CD14-positive monocyte (primary cell): ENCODE data around the gene DNAH7. TPM values are rescaled to one million over a fixed set of nuclear protein-coding genes. Genes with fewer than 3 reads are reported as not detected.
A peak's percentile ranks its signal among the peaks of the same experiment; 100 is the strongest.

Source experiments
- DNase-seq, 3 donors: peaks; one replicate each; pipeline ENCODE4 v3.0.0-alpha.2; 2011 to 2022
- H2AFZ ChIP-seq: 2 replicates; pipeline ENCODE4 v1.6.0; 2012; ENCODE audit warnings: mild to moderate bottlenecking, low read depth, low read length, inconsistent platforms; ENCODE audit not compliant: insufficient read depth, poor library complexity, severe bottlenecking
- H3K27ac ChIP-seq, 2 donors: 1 replicate in 1 of 2; 2 replicates in 1 of 2; pipeline ENCODE4 v1.5.1; 2012 to 2013; ENCODE audit warnings: low read length in 2 of 2, control low read depth in 1 of 2, inconsistent platforms in 1 of 2, low read depth in 1 of 2, mild to moderate bottlenecking in 1 of 2
- H3K27me3 ChIP-seq, 2 donors: one replicate each; pipeline versions ENCODE4 v1.6.0 to v1.6.1; 2011 to 2013; ENCODE audit warnings: low read length in 2 of 2; ENCODE audit not compliant: control insufficient read depth in 2 of 2, insufficient read depth in 2 of 2
- H3K36me3 ChIP-seq, 2 donors: replicated peaks in 1 of 2; 1 replicate in 1 of 2; 2 replicates in 1 of 2; pipeline versions ENCODE4 v1.5.1 to v1.6.1; 2012 to 2013; ENCODE audit warnings: low read length in 2 of 2, control low read depth in 1 of 2, inconsistent platforms in 1 of 2, mild to moderate bottlenecking in 1 of 2; ENCODE audit not compliant: insufficient read depth in 2 of 2, control insufficient read depth in 1 of 2
- H3K4me1 ChIP-seq, 2 donors: 1 replicate in 1 of 2; 2 replicates in 1 of 2; pipeline versions ENCODE4 v1.5.1 to v1.6.1; 2012 to 2013; ENCODE audit warnings: low read length in 2 of 2, control low read depth in 1 of 2, inconsistent platforms in 1 of 2, mild to moderate bottlenecking in 1 of 2, moderate library complexity in 1 of 2; ENCODE audit not compliant: insufficient read depth in 2 of 2, control insufficient read depth in 1 of 2
- H3K4me2 ChIP-seq: replicated peaks from 2 replicates; pipeline ENCODE3; 2012; ENCODE audit warnings: low read length, moderate library complexity, mild to moderate bottlenecking; ENCODE audit not compliant: poor library complexity, severe bottlenecking; ENCODE audit errors: extremely low read depth
- H3K4me3 ChIP-seq, 3 experiments: fragments of 200-600 bp in 1 of 3; sonication (generic) in 1 of 3; replicated peaks in 1 of 3; 1 replicate in 2 of 3; 2 replicates in 1 of 3; pipeline ENCODE4 v1.5.1; 2011 to 2013; ENCODE audit warnings: low read length in 3 of 3, mild to moderate bottlenecking in 3 of 3, control low read depth in 2 of 3, low read depth in 2 of 3, inconsistent platforms in 1 of 3, moderate library complexity in 1 of 3
- H3K79me2 ChIP-seq: 2 replicates; pipeline ENCODE4 v1.6.0; 2012; ENCODE audit warnings: mild to moderate bottlenecking, control low read depth, inconsistent platforms, low read length, moderate library complexity; ENCODE audit not compliant: insufficient read depth
- H3K9ac ChIP-seq: 2 replicates; pipeline ENCODE4 v1.6.0; 2017; ENCODE audit warnings: low read length, mild to moderate bottlenecking; ENCODE audit not compliant: insufficient read depth, poor library complexity, severe bottlenecking
- H3K9me3 ChIP-seq, 2 donors: replicated peaks in 1 of 2; 1 replicate in 1 of 2; 2 replicates in 1 of 2; pipeline versions ENCODE4 v1.5.1 to v1.6.1; 2012 to 2013; ENCODE audit warnings: low read length in 2 of 2, control low read depth in 1 of 2; ENCODE audit not compliant: control insufficient read depth in 1 of 2, insufficient read depth in 1 of 2
- H4K20me1 ChIP-seq: 2 replicates; pipeline ENCODE4 v1.6.0; 2012; ENCODE audit warnings: mild to moderate bottlenecking, low read length, control low read depth, moderate library complexity; ENCODE audit not compliant: insufficient read depth
- H3K27ac Mint-ChIP-seq, 7 donors: one replicate each; pipeline ENCODE4 v1.8.0; 2020; ENCODE audit warnings: mild to moderate bottlenecking in 7 of 7, mixed read lengths in 7 of 7, moderate library complexity in 6 of 7, inconsistent platforms in 2 of 7
- H3K27me3 Mint-ChIP-seq, 3 donors: one replicate each; pipeline ENCODE4 v1.8.0; 2021 to 2022; ENCODE audit warnings: low read depth in 3 of 3, mild to moderate bottlenecking in 3 of 3, mixed read lengths in 3 of 3, moderate library complexity in 3 of 3, inconsistent platforms in 1 of 3
- H3K36me3 Mint-ChIP-seq, 2 donors: one replicate each; pipeline ENCODE4 v1.8.0; 2020; ENCODE audit warnings: mixed read lengths in 2 of 2, inconsistent platforms in 1 of 2, mild to moderate bottlenecking in 1 of 2
- H3K4me1 Mint-ChIP-seq: one replicate; pipeline ENCODE4 v1.8.0; 2020; ENCODE audit warnings: mild to moderate bottlenecking, mixed read lengths
- H3K4me3 Mint-ChIP-seq, 2 donors: one replicate each; pipeline ENCODE4 v1.8.0; 2020; ENCODE audit warnings: mild to moderate bottlenecking in 2 of 2, mixed read lengths in 2 of 2, moderate library complexity in 1 of 2
- H3K9me3 Mint-ChIP-seq, 7 donors: one replicate each; pipeline ENCODE4 v1.8.0; 2020 to 2022; ENCODE audit warnings: mixed read lengths in 7 of 7, mild to moderate bottlenecking in 6 of 7, moderate library complexity in 6 of 7, inconsistent platforms in 2 of 7
- WGBS: methylation state at CpG from one replicate; pipeline ENCODE4 v1.1.5; 2013; ENCODE audit warnings: missing lambda C conversion rate; ENCODE audit not compliant: insufficient coverage; 5-methylcytosine and 5-hydroxymethylcytosine counted together
- intact Hi-C, 2 donors: fragments of 100-400 bp; cut with micrococcal nuclease; formaldehyde crosslinking; loops; one replicate each; pipeline versions ENCODE4 v1.15.0 to v1.15.1; 2023
- polyA plus RNA-seq, 3 donors: library from polyadenylated mRNA; depleted of rRNA in 1 of 3; unstranded in 2 of 3; stranded (reverse) in 1 of 3; fragments of 300-500 nt in 2 of 3; fragments of >200 nt in 1 of 3; fragmentation: Illumina TruSeq in 2 of 3; gene quantifications; 1 replicate in 2 of 3; 2 replicates in 1 of 3; pipeline ENCODE4 v1.2.3, GENCODE V29; 2012 to 2021
- TF ChIP-seq, protein P1 (sequence below): fragments of 200-600 bp; IDR thresholded peaks from one replicate; pipeline ENCODE4 v1.8.0; 2022; ENCODE audit warnings: antibody characterized with exemption, mild to moderate bottlenecking

The DNAH7 gene
- polyA plus RNA-seq, 3 donors: 0.07 TPM; not detected in 2

DNA sequence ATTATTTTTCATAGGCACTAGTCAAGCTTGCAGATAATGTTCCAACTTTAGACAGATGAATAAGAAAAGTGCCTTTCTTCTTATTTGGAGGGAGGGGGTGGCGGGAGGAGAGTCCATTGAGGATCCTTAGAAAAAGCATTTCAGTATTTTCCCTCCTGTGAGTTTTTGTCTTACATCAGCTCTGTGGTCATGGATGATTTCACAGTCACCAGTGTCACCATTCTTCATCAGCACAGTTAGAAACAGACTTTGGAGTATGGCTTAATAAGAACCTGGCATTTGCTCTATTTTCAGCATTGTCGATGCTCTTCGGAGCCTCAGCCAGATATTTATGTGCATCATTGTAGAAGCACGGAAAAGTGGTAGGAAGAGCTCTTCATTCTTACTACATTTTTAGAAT, 341.5 kb downstream of the DNAH7 start:
- Histone ChIP-seq H3K4me1 (no peaks in the 10 kb centered on the region), H2AFZ (no peak overlapping the region), H3K27me3 (no peaks in the 10 kb centered on the region), H3K27ac (no peak overlapping the region), H3K4me2 (no peak overlapping the region), H3K36me3 (peaks cover 4 to 37% of the 10 kb centered on the region in 2 donors), H4K20me1 (no peaks in the 10 kb centered on the region), H3K79me2 (no peaks in the 10 kb centered on the region), H3K9ac (no peak overlapping the region), H3K9me3 (no peaks in the 10 kb centered on the region), H3K4me3 (no peak overlapping the region)
- Mint-ChIP-seq H3K4me1 (peaks cover under 1% of the 10 kb centered on the region), H3K9me3 (peaks cover 0 to 5% (median 0%) of the 10 kb centered on the region in 7 donors), H3K4me3 (no peak overlapping the region), H3K27ac (no peak overlapping the region), H3K27me3 (no peaks in the 10 kb centered on the region), H3K36me3 (peaks cover 30 to 44% of the 10 kb centered on the region in 2 donors)
- TF ChIP-seq, protein P1, sequence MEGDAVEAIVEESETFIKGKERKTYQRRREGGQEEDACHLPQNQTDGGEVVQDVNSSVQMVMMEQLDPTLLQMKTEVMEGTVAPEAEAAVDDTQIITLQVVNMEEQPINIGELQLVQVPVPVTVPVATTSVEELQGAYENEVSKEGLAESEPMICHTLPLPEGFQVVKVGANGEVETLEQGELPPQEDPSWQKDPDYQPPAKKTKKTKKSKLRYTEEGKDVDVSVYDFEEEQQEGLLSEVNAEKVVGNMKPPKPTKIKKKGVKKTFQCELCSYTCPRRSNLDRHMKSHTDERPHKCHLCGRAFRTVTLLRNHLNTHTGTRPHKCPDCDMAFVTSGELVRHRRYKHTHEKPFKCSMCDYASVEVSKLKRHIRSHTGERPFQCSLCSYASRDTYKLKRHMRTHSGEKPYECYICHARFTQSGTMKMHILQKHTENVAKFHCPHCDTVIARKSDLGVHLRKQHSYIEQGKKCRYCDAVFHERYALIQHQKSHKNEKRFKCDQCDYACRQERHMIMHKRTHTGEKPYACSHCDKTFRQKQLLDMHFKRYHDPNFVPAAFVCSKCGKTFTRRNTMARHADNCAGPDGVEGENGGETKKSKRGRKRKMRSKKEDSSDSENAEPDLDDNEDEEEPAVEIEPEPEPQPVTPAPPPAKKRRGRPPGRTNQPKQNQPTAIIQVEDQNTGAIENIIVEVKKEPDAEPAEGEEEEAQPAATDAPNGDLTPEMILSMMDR: no peak
- DNase-seq: no peak
- WGBS: no CpG with 5 or more reads among the region's 4 CpGs
- intact Hi-C loops: no loop called here

DNA sequence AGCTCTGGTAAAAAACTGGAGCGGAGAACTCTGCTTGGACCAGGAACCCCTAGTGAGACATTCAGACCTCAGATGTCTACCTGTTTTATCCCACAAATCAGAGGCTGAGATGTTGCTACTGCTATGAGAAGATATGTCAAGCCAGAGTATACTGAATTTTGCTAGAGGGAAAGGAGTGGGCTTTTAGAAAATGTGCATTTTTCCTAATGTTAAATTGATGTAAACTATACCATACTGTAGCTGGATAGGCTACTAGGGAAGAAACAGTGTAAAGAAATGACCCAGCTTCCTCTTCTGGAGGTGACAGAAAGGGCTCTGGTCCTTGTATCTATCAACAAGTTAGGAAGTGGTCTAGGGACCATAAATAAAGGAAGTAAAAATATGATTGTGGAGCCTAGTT, 346.6 kb downstream of the DNAH7 start:
- Histone ChIP-seq H3K27me3 (no peaks in the 10 kb centered on the region), H3K4me2 (no peak overlapping the region), H3K4me1 (no peaks in the 10 kb centered on the region), H3K36me3 (peaks cover 7 to 29% of the 10 kb centered on the region in 2 donors), H2AFZ (no peak overlapping the region), H3K9ac (no peak overlapping the region), H3K4me3 (no peak overlapping the region), H3K27ac (no peak overlapping the region), H3K9me3 (no peaks in the 10 kb centered on the region), H4K20me1 (no peaks in the 10 kb centered on the region), H3K79me2 (no peaks in the 10 kb centered on the region)
- WGBS: no CpG with 5 or more reads among the region's 1 CpG
- peaks cover 22 to 35% of the 10 kb centered on the region in 2 donors for H3K36me3 Mint-ChIP-seq
- peaks cover 0 to 5% (median 0%) of the 10 kb centered on the region in 7 donors for H3K9me3 Mint-ChIP-seq
- H3K27me3 Mint-ChIP-seq: no peaks in the 10 kb centered on the region
- no peak for DNase-seq
- intact Hi-C loops: no loop called here
- peak overlapping the region in 1 of 7 donors; percentile 31 for H3K27ac Mint-ChIP-seq
- H3K4me3 Mint-ChIP-seq: no peak overlapping the region
- H3K4me1 Mint-ChIP-seq: peaks cover 2% of the 10 kb centered on the region
- TF ChIP-seq, protein P1: no peak
